ENCODE data around the gene KCNH8. TPM values are rescaled to one million over a fixed set of nuclear protein-coding genes. Genes with fewer than 3 reads are reported as not detected.

KCNH8 gene
- total and polyA plus RNA-seq, 2 donors (not counting 1 experiment from before 2014, with no cell fraction given), result under 0.01 TPM; not detected in 1

- Histone ChIP-seq H3K4me3 (replicated peaks in 1 of 4; ENCODE audit: control extremely low read depth in 1 of 4, insufficient read depth in 1 of 4, low read depth in 3 of 4, low read length in 4 of 4) (no peak overlapping the region), H3K27ac (ENCODE audit: insufficient read depth, low read length) (no peak overlapping the region)
Observed at GRCh38 chr3:19363071-19363470, 214.8 kb downstream of the KCNH8 start.

GRCh38 chr3:19364148-19364547 lies 215.8 kb downstream of the KCNH8 start:
- H3K9ac ChIP-seq (ENCODE audit: insufficient read depth, low read length), result no peak overlapping the region
- no peaks in the 10 kb centered on the region for H3K36me3 ChIP-seq (ENCODE audit: control insufficient read depth, insufficient read depth, low read length)
- H3K4me1 ChIP-seq (ENCODE audit: control insufficient read depth, extremely low read depth, insufficient read depth, low read length), result no peaks in the 10 kb centered on the region
- H3K9me3 ChIP-seq (ENCODE audit: control insufficient read depth, insufficient read depth, low read depth, low read length), result no peaks in the 10 kb centered on the region
- H3K4me3 ChIP-seq (replicated peaks in 1 of 4; ENCODE audit: control extremely low read depth in 1 of 4, insufficient read depth in 1 of 4, low read depth in 3 of 4, low read length in 4 of 4), result no peak overlapping the region
- H3K4me2 ChIP-seq (ENCODE audit: extremely low read depth, insufficient read depth, low read length), result no peak overlapping the region
- no peak overlapping the region for H3K27ac ChIP-seq (ENCODE audit: insufficient read depth, low read length)
- no peaks in the 10 kb centered on the region for H4K20me1 ChIP-seq (ENCODE audit: control insufficient read depth, extremely low read depth, insufficient read depth, low read length)
- TF ChIP-seq EZH2 (IDR thresholded peaks at IDR 0.05; ENCODE audit: low read length, missing control alignments) (no peak), CTCF (conservative IDR thresholded peaks at IDR 0.05 in 1 of 2, IDR thresholded peaks at IDR 0.05 in 1 of 2; ENCODE audit: low read depth in 1 of 2, low read length in 2 of 2) (no peak)
- H3K27me3 ChIP-seq (ENCODE audit: control insufficient read depth, insufficient read depth, low read length), result no peaks in the 10 kb centered on the region
- H2AFZ ChIP-seq (ENCODE audit: low read length), result no peak overlapping the region
- no peak for DNase-seq (ENCODE audit: low read depth in 2 of 2)
- no peaks in the 10 kb centered on the region for H3K79me2 ChIP-seq (ENCODE audit: control insufficient read depth, insufficient read depth, low read length)

More at GRCh38 chr3:19363071-19363470, 214.8 kb downstream of the KCNH8 start:
- H3K27me3 ChIP-seq (ENCODE audit: control insufficient read depth, insufficient read depth, low read length), result no peaks in the 10 kb centered on the region
- H3K4me2 ChIP-seq (ENCODE audit: extremely low read depth, insufficient read depth, low read length), result no peak overlapping the region
- no peak for TF ChIP-seq EZH2 (IDR thresholded peaks at IDR 0.05; ENCODE audit: low read length, missing control alignments)
- no peak for TF ChIP-seq CTCF (conservative IDR thresholded peaks at IDR 0.05 in 1 of 2, IDR thresholded peaks at IDR 0.05 in 1 of 2; ENCODE audit: low read depth in 1 of 2, low read length in 2 of 2)
- no peaks in the 10 kb centered on the region for H3K79me2 ChIP-seq (ENCODE audit: control insufficient read depth, insufficient read depth, low read length)
- no peak for DNase-seq (ENCODE audit: low read depth in 2 of 2)
- H4K20me1 ChIP-seq (ENCODE audit: control insufficient read depth, extremely low read depth, insufficient read depth, low read length), result no peaks in the 10 kb centered on the region
- no peak overlapping the region for H3K9ac ChIP-seq (ENCODE audit: insufficient read depth, low read length)
- no peaks in the 10 kb centered on the region for H3K9me3 ChIP-seq (ENCODE audit: control insufficient read depth, insufficient read depth, low read depth, low read length)
- H3K4me1 ChIP-seq (ENCODE audit: control insufficient read depth, extremely low read depth, insufficient read depth, low read length), result no peaks in the 10 kb centered on the region
- H2AFZ ChIP-seq (ENCODE audit: low read length), result no peak overlapping the region
- H3K36me3 ChIP-seq (ENCODE audit: control insufficient read depth, insufficient read depth, low read length), result no peaks in the 10 kb centered on the region

- Histone ChIP-seq H3K9me3 (ENCODE audit: control insufficient read depth, insufficient read depth, low read depth, low read length) (no peaks in the 10 kb centered on the region), H3K4me1 (ENCODE audit: control insufficient read depth, extremely low read depth, insufficient read depth, low read length) (no peaks in the 10 kb centered on the region), H3K27me3 (ENCODE audit: control insufficient read depth, insufficient read depth, low read length) (no peaks in the 10 kb centered on the region), H3K79me2 (ENCODE audit: control insufficient read depth, insufficient read depth, low read length) (no peaks in the 10 kb centered on the region), H3K4me3 (replicated peaks in 1 of 4; ENCODE audit: control extremely low read depth in 1 of 4, insufficient read depth in 1 of 4, low read depth in 3 of 4, low read length in 4 of 4) (no peak overlapping the region), H3K27ac (ENCODE audit: insufficient read depth, low read length) (no peak overlapping the region), H2AFZ (ENCODE audit: low read length) (no peak overlapping the region), H3K4me2 (ENCODE audit: extremely low read depth, insufficient read depth, low read length) (no peak overlapping the region), H3K36me3 (ENCODE audit: control insufficient read depth, insufficient read depth, low read length) (no peaks in the 10 kb centered on the region), H3K9ac (ENCODE audit: insufficient read depth, low read length) (no peak overlapping the region), H4K20me1 (ENCODE audit: control insufficient read depth, extremely low read depth, insufficient read depth, low read length) (no peaks in the 10 kb centered on the region)
- TF ChIP-seq CTCF (conservative IDR thresholded peaks at IDR 0.05 in 1 of 2, IDR thresholded peaks at IDR 0.05 in 1 of 2; ENCODE audit: low read depth in 1 of 2, low read length in 2 of 2) (no peak), EZH2 (IDR thresholded peaks at IDR 0.05; ENCODE audit: low read length, missing control alignments) (no peak)
- DNase-seq (ENCODE audit: low read depth in 2 of 2), result no peak
Observed at GRCh38 chr3:19365471-19365870, 217.2 kb downstream of the KCNH8 start.

All from fibroblast of lung (primary cell).